Suprapubic skin (tissue), 4 donors: ENCODE results near the gene NLRP4.

Experiments
- CTCF ChIP-seq, 2 donors: fragments of 200-600 bp in 1 of 2; fragments of 450-650 bp in 1 of 2; sonication (generic) in 1 of 2; IDR thresholded peaks; one replicate each; pipeline ENCODE4 v1.5.1; 2016 to 2019; ENCODE audit warnings: antibody characterized with exemption in 2 of 2, mild to moderate bottlenecking in 1 of 2, moderate library complexity in 1 of 2
- EP300 ChIP-seq: sonication (generic); formaldehyde crosslinking; IDR thresholded peaks from one replicate; pipeline ENCODE4 v1.6.1; 2017; ENCODE audit warnings: antibody characterized with exemption
- POLR2A ChIP-seq, 2 donors: fragments of 450-650 bp; IDR thresholded peaks; one replicate each; pipeline ENCODE4 v1.6.1; 2017; ENCODE audit warnings: antibody characterized with exemption in 2 of 2, mild to moderate bottlenecking in 2 of 2, moderate library complexity in 2 of 2
- POLR2AphosphoS5 ChIP-seq, 3 donors: sonication (generic); formaldehyde crosslinking; IDR thresholded peaks; one replicate each; pipeline ENCODE4 v1.6.1; 2017; ENCODE audit warnings: antibody characterized with exemption in 3 of 3

GRCh38 chr19:55870736-55871135, 34.4 kb downstream of the NLRP4 start:
- TF ChIP-seq POLR2A (IDR thresholded peaks at IDR 0.05), result no peak
- TF ChIP-seq CTCF (IDR thresholded peaks at IDR 0.05), result no peak
- TF ChIP-seq POLR2AphosphoS5 (IDR thresholded peaks at IDR 0.05), result no peak
- no peak for TF ChIP-seq EP300
